Measurements from ENCODE around the gene ALG3.

The ALG3 gene

GRCh38 chr3:184236033-184236410 is 12.7 kb downstream of the ALG3 start:
- TF ChIP-seq, protein P1, sequence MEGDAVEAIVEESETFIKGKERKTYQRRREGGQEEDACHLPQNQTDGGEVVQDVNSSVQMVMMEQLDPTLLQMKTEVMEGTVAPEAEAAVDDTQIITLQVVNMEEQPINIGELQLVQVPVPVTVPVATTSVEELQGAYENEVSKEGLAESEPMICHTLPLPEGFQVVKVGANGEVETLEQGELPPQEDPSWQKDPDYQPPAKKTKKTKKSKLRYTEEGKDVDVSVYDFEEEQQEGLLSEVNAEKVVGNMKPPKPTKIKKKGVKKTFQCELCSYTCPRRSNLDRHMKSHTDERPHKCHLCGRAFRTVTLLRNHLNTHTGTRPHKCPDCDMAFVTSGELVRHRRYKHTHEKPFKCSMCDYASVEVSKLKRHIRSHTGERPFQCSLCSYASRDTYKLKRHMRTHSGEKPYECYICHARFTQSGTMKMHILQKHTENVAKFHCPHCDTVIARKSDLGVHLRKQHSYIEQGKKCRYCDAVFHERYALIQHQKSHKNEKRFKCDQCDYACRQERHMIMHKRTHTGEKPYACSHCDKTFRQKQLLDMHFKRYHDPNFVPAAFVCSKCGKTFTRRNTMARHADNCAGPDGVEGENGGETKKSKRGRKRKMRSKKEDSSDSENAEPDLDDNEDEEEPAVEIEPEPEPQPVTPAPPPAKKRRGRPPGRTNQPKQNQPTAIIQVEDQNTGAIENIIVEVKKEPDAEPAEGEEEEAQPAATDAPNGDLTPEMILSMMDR (IDR thresholded peaks at IDR 0.05): no peak

DNA sequence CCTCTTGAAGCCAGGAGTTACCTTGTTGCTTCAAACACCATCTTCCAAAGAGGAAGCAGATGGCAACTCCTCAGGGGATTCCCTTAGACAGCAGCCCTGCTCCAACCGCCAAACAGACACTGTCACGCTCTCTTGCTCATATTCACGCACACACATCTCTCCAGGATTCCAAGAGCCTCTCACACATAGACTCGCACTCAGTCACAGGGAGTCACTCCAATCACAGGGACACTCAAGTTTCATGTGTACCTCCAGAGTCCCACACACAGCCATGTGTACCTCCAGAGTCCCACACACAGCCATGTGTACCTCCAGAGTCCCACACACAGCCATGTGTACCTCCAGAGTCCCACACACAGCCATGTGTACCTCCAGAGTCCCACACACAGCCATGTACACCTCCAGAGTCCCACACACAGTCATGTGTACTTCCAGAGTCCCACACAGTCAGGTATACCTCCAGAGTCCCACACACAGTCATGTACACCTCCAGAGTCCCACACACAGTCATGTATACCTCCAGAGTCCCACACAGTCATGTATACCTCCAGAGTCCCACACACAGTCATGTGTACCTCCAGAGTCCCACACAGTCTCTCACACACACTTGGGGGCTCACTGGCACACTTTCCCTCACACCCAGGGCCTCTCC is 13.3 kb downstream of the ALG3 start:
- TF ChIP-seq, protein P1 (IDR thresholded peaks at IDR 0.05): no peak

- TF ChIP-seq, protein P1 (IDR thresholded peaks at IDR 0.05): no peak
Measured at GRCh38 chr3:184234671-184235380, 13.9 kb downstream of the ALG3 start.

DNA sequence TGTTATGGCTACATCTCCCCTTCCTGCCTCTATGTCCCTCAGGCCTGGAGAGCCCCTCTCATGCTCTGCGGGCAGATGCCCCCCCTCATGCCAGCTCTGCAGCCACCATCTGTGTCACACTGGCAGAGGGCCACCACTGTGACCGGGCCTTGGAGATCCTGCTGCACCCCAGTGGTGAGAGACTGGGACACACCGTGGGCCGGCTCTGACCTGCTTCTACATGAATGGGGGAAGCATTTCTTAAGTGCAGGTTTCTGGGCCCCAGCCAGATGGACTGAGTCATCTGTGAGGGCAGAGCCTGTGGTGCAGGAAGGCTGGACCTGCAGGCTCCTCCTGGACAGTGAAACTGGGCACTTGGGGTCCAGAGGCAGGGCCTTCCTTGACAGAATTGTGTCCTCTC is 14.5 kb downstream of the ALG3 start:
- TF ChIP-seq, protein P1 (IDR thresholded peaks at IDR 0.05): no peak

GRCh38 chr3:184233127-184233843 is 15.5 kb downstream of the ALG3 start:
- TF ChIP-seq, protein P1 (IDR thresholded peaks at IDR 0.05): no peak

DNA sequence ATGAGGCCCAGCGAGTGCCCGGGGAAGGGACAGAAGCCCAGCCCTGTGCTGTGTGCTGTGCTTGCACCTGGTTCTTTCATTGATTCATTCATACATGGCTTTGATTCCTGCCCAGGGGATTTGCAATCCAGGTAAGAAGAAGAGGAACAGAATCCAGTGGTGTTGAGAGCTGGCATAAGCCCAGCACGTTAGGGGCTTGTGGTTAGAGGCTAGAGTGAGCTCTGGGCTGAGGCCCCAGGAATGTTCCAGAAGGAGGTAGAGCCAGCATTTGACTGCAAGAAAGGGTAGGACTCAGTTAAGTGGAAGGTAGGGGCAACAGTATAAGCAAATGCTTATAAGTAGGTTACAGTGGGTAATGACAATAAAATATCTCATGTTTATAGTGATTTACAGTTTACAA is 17.1 kb downstream of the ALG3 start:
- TF ChIP-seq, protein P1 (IDR thresholded peaks at IDR 0.05): no peak

- TF ChIP-seq, protein P1 (IDR thresholded peaks at IDR 0.05): no peak
Measured at GRCh38 chr3:184230603-184231528, 17.9 kb downstream of the ALG3 start.
